Tibial nerve (tissue), 4 donors: Measurements from ENCODE around the gene HOXD10. TPM values are rescaled to one million over a fixed set of nuclear protein-coding genes. Genes with fewer than 3 reads are reported as not detected.

Experiments used
- DNase-seq, 2 donors: peaks; one replicate each; pipeline ENCODE4 v3.0.0-alpha.2; 2019; ENCODE audit warnings: low spot score in 2 of 2
- H3K27ac ChIP-seq, 4 donors: fragments of 200-600 bp; sonication (generic) in 3 of 4; one replicate each; pipeline ENCODE4 v1.5.1; 2017 to 2019; ENCODE audit warnings: mild to moderate bottlenecking in 1 of 4
- H3K27me3 ChIP-seq, 2 donors: fragments of 200-600 bp; sonication (generic) in 1 of 2; one replicate each; pipeline versions ENCODE4 v1.5.1 to v1.6.0; 2017 to 2019
- H3K36me3 ChIP-seq, 3 donors: fragments of 200-600 bp; sonication (generic); one replicate each; pipeline ENCODE4 v1.5.1; 2018 to 2019
- H3K4me1 ChIP-seq, 4 donors: fragments of 200-600 bp; sonication (generic) in 3 of 4; one replicate each; pipeline ENCODE4 v1.5.1; 2017 to 2019
- H3K4me3 ChIP-seq, 4 donors: fragments of 200-600 bp; sonication (generic) in 3 of 4; one replicate each; pipeline ENCODE4 v1.5.1; 2017 to 2019; ENCODE audit warnings: mild to moderate bottlenecking in 1 of 4, moderate library complexity in 1 of 4
- H3K9me3 ChIP-seq, 4 donors: fragments of 200-600 bp; sonication (generic) in 3 of 4; one replicate each; pipeline ENCODE4 v1.5.1; 2017 to 2019
- CTCF ChIP-seq, 5 experiments: fragments of 200-600 bp in 3 of 5; fragments of 450-650 bp in 2 of 5; sonication (generic) in 3 of 5; IDR thresholded peaks; one replicate each; pipeline ENCODE4 v1.5.1; 2016 to 2019; ENCODE audit warnings: antibody characterized with exemption in 5 of 5, mild to moderate bottlenecking in 3 of 5, moderate library complexity in 2 of 5
- EP300 ChIP-seq, 2 donors: sonication (generic); formaldehyde crosslinking; IDR thresholded peaks; one replicate each; pipeline ENCODE4 v1.6.1; 2017; ENCODE audit warnings: antibody characterized with exemption in 2 of 2, mild to moderate bottlenecking in 1 of 2
- POLR2A ChIP-seq, 2 donors: fragments of 450-650 bp; IDR thresholded peaks; one replicate each; pipeline ENCODE4 v1.6.1; 2017; ENCODE audit warnings: antibody characterized with exemption in 2 of 2, mild to moderate bottlenecking in 2 of 2, moderate library complexity in 2 of 2
- WGBS, 2 donors: methylation state at CpG; one replicate each; pipeline ENCODE4 v1.1.5; 2018; 5-methylcytosine and 5-hydroxymethylcytosine counted together
- total RNA-seq, 4 donors: library from RNA; depleted of rRNA; stranded (reverse); fragments of >200 nt; gene quantifications; one replicate each; pipeline ENCODE4 v1.1.0, GENCODE V29; 2016

The HOXD10 gene
- total RNA-seq, 4 donors from 2014 or later, result 0.39 to 2.1 (median 1.1) TPM

- 20 to 28% methylated on average over 24 of the region's 24 CpGs for WGBS, 2 donors
- Histone ChIP-seq H3K27me3 (peaks cover 10 to 100% of the 10 kb centered on the region in 2 donors), H3K36me3 (no peaks in the 10 kb centered on the region), H3K4me3 (no peak overlapping the region), H3K27ac (no peak overlapping the region), H3K9me3 (no peaks in the 10 kb centered on the region), H3K4me1 (peaks cover 0 to 42% (median 6%) of the 10 kb centered on the region in 4 donors)
- TF ChIP-seq CTCF (IDR thresholded peaks at IDR 0.05) (peak in 2 of 5 experiments; percentile 14 to 15), POLR2A (IDR thresholded peaks at IDR 0.05) (no peak)
- DNase-seq, result no peak
Observed at GRCh38 chr2:176118601-176119339, 2.2 kb downstream of the HOXD10 start.

- TF ChIP-seq EP300 (IDR thresholded peaks at IDR 0.05), result no peak
- no peak for TF ChIP-seq POLR2A (IDR thresholded peaks at IDR 0.05)
- TF ChIP-seq CTCF (IDR thresholded peaks at IDR 0.05), result no peak
- WGBS, 2 donors, result 61 to 62% methylated on average over 13 of the region's 13 CpGs
- no peaks in the 10 kb centered on the region for H3K9me3 ChIP-seq
- no peak overlapping the region for H3K4me3 ChIP-seq
- H3K27me3 ChIP-seq, result peaks cover 10 to 100% of the 10 kb centered on the region in 2 donors
- DNase-seq, result no peak
- peaks cover 0 to 43% (median 6%) of the 10 kb centered on the region in 4 donors for H3K4me1 ChIP-seq
- no peaks in the 10 kb centered on the region for H3K36me3 ChIP-seq
- H3K27ac ChIP-seq, result no peak overlapping the region
Observed at GRCh38 chr2:176120364-176121189, 4.0 kb downstream of the HOXD10 start.

GRCh38 chr2:176121190-176122051, 4.8 kb downstream of the HOXD10 start:
- Histone ChIP-seq H3K4me1 (peaks cover 0 to 36% (median 6%) of the 10 kb centered on the region in 4 donors), H3K9me3 (no peaks in the 10 kb centered on the region), H3K27ac (peak overlapping the region in 2 of 4 donors; percentile 11 to 81), H3K4me3 (peak overlapping the region in 2 of 4 donors; percentile 41 to 60), H3K27me3 (peaks cover 10 to 99% of the 10 kb centered on the region in 2 donors), H3K36me3 (no peaks in the 10 kb centered on the region)
- TF ChIP-seq POLR2A (IDR thresholded peaks at IDR 0.05) (no peak), CTCF (IDR thresholded peaks at IDR 0.05) (no peak), EP300 (IDR thresholded peaks at IDR 0.05) (no peak)
- DNase-seq, result no peak
- WGBS, 2 donors, result 20 to 30% methylated on average over 37 to 53 of the region's 53 CpGs

GRCh38 chr2:176122052-176122682, 5.6 kb downstream of the HOXD10 start:
- Histone ChIP-seq H3K4me1 (peaks cover 0 to 35% (median 7%) of the 10 kb centered on the region in 4 donors), H3K27me3 (peaks cover 10 to 99% of the 10 kb centered on the region in 2 donors), H3K27ac (peak overlapping the region in 3 of 4 donors; percentile 11 to 81 (median 21)), H3K9me3 (no peaks in the 10 kb centered on the region), H3K4me3 (peak overlapping the region; percentile 35 to 60 (median 42)), H3K36me3 (no peaks in the 10 kb centered on the region)
- no peak for DNase-seq
- 2 to 6% methylated on average over 43 to 46 of the region's 47 CpGs for WGBS, 2 donors
- no peak for TF ChIP-seq EP300 (IDR thresholded peaks at IDR 0.05)
- TF ChIP-seq CTCF (IDR thresholded peaks at IDR 0.05), result no peak
- TF ChIP-seq POLR2A (IDR thresholded peaks at IDR 0.05), result no peak
